ENCODE measurements around the gene CYSRT1. TPM values are rescaled to one million over a fixed set of nuclear protein-coding genes. Genes with fewer than 3 reads are reported as not detected.

Gene CYSRT1
- total RNA-seq, 2 experiments from 2014 or later: 1.7 to 2.9 TPM

DNA sequence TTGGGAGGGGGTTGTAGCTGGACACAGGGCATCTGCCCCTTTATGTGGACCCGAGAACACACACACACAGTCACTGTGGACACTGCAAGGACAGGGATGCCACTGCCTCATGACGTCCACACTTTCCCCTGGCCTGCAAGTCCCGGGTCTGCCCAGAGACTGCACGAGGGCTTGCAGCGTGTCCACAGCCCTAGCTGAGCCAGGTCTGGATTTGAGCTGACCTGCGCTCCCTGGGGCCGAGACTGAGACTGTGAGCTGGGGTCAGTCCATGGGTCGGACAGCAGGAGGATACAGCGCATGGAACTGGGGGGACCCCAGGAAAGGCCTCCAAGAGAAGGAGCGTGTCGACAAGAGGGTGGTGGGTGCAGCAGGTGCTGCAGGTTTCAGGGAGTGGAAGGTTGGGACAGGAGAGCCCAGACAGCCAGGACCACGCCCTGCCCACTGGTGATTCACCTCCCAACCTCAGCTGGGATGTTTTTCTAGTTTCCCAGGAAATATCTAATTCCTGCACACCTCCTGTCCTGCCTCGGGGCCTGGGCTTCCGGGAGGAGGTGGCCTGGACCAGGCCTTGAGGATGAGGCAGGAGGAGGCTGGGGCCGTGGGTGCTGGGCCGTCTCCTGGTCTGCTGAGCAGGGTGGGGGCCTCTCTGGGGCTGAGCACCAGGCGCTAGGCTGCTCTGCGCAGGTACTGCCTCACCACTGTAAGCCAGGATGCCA lies 1.5 kb downstream of the CYSRT1 start:
- no peak for TF ChIP-seq EZH2phosphoT487 (IDR thresholded peaks at IDR 0.05; ENCODE audit: borderline replicate concordance, low read depth, low read length)
- TF ChIP-seq, protein P1, sequence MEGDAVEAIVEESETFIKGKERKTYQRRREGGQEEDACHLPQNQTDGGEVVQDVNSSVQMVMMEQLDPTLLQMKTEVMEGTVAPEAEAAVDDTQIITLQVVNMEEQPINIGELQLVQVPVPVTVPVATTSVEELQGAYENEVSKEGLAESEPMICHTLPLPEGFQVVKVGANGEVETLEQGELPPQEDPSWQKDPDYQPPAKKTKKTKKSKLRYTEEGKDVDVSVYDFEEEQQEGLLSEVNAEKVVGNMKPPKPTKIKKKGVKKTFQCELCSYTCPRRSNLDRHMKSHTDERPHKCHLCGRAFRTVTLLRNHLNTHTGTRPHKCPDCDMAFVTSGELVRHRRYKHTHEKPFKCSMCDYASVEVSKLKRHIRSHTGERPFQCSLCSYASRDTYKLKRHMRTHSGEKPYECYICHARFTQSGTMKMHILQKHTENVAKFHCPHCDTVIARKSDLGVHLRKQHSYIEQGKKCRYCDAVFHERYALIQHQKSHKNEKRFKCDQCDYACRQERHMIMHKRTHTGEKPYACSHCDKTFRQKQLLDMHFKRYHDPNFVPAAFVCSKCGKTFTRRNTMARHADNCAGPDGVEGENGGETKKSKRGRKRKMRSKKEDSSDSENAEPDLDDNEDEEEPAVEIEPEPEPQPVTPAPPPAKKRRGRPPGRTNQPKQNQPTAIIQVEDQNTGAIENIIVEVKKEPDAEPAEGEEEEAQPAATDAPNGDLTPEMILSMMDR (conservative IDR thresholded peaks at IDR 0.05; ENCODE audit: low read length): no peak
- Histone ChIP-seq H3K27ac (ENCODE audit: low read depth, low read length, poor library complexity, severe bottlenecking) (no peak overlapping the region), H3K36me3 (ENCODE audit: insufficient read depth, low read length) (no peaks in the 10 kb centered on the region), H3K4me1 (ENCODE audit: insufficient read depth, low read length, poor library complexity, severe bottlenecking) (peaks cover 25% of the 10 kb centered on the region), H2AFZ (ENCODE audit: low read length) (no peak overlapping the region), H3K9me3 (ENCODE audit: low read length) (no peaks in the 10 kb centered on the region), H3K79me2 (ENCODE audit: insufficient read depth, low read depth, low read length) (no peaks in the 10 kb centered on the region), H3K9me2 (ENCODE audit: insufficient read depth, low read length) (no peaks in the 10 kb centered on the region), H3K4me2 (ENCODE audit: low read length) (no peak overlapping the region), H3K4me3 (ENCODE audit: low read depth, low read length, poor library complexity, severe bottlenecking) (no peak overlapping the region), H4K20me1 (ENCODE audit: insufficient read depth, low read length) (no peaks in the 10 kb centered on the region)
- intact Hi-C loops (cut with micrococcal nuclease; ENCODE audit: unreplicated experiment): loop anchor here (1.0 to 2.0 kb wide), 4 partner anchors 26 to 180 kb away; partner anchors contain the start of genes NPDC1 and TPRN
- DNase-seq (ENCODE audit: low spot score): no peak
- BruUV-seq (replicated peaks): no TSS peak
- CTCF ChIA-PET (ENCODE audit: unreplicated experiment): interaction anchor here (0.6 kb wide), 1 partner anchor 33 kb away, joined by 3 read pairs; no protein-coding TSS in a partner anchor
- POLR2A ChIA-PET: no interaction called here

DNA sequence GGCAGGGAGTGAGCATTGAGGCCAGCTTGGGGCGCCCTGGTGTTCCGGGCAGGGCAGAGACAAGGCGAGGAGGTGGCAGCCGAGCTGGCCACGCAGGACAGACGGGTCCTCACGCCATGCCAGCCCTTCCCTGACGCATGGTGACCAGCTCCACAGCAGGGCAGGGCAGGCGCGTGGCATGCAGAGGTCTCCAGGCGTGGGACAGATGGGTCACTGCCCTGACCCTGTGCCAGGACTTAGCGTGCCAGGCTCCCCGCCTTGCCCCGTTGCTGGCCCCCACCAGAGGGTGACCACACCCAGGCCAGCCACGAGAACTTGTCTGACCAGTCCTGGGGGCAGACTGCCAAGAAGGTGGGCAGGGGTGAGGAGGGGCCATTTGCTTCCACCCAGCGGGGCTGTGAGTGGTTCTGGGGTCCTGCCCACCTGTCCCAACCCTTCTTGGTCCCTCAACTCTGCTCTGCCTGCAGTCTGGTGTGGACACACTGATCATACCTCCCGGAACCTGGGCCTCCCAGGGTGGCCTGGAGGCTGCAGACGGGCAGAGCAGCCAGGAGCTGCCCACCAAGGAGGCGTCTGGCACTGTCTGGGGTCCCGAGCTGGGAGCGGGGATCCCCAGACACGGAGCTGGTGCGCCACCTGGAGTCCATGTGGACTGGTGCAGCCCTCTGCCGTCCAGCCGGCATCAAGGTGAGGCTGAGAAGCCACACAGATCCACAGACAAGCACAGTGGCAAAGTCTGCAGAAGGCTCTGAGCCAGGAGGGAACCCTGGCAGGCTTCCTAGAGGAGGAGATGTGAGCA lies 2.3 kb downstream of the CYSRT1 start, which contains the start of gene RNF224:
Gene RNF224 (plus strand): TSS at position 449 of the 799 bp plus-strand sequence. CDS start 834 bp downstream, outside the sequence.
- BruUV-seq (replicated peaks): no TSS peak
- H3K4me1 ChIP-seq (ENCODE audit: insufficient read depth, low read length, poor library complexity, severe bottlenecking): peaks cover 21% of the 10 kb centered on the region
- peak; percentile 90 for DNase-seq (ENCODE audit: low spot score)
- no peaks in the 10 kb centered on the region for H3K79me2 ChIP-seq (ENCODE audit: insufficient read depth, low read depth, low read length)
- no peak within 1 kb of the TSS for H2AFZ ChIP-seq (ENCODE audit: low read length)
- no peak within 1 kb of the TSS for H3K4me2 ChIP-seq (ENCODE audit: low read length)
- H3K9me2 ChIP-seq (ENCODE audit: insufficient read depth, low read length): no peaks in the 10 kb centered on the region
- no peaks in the 10 kb centered on the region for H4K20me1 ChIP-seq (ENCODE audit: insufficient read depth, low read length)
- H3K36me3 ChIP-seq (ENCODE audit: insufficient read depth, low read length): no peaks in the 10 kb centered on the region
- no peaks in the 10 kb centered on the region for H3K9me3 ChIP-seq (ENCODE audit: low read length)
- CTCF ChIA-PET (ENCODE audit: unreplicated experiment): interaction anchor here (0.6 kb wide), 1 partner anchor 34 kb away, joined by 3 read pairs; no protein-coding TSS in a partner anchor
- no peak within 1 kb of the TSS for H3K27ac ChIP-seq (ENCODE audit: low read depth, low read length, poor library complexity, severe bottlenecking)
- H3K4me3 ChIP-seq (ENCODE audit: low read depth, low read length, poor library complexity, severe bottlenecking): no peak within 1 kb of the TSS
- intact Hi-C loops (cut with micrococcal nuclease; ENCODE audit: unreplicated experiment): loop anchor here (1.0 to 2.0 kb wide), 4 partner anchors 27 to 181 kb away; partner anchors contain the start of genes NPDC1 and TPRN
- POLR2A ChIA-PET: interaction anchor here (0.6 kb wide), 2 partner anchors 77 to 109 kb away, joined by 5 read pairs; no protein-coding TSS in a partner anchor
- no peak for TF ChIP-seq EZH2phosphoT487 (IDR thresholded peaks at IDR 0.05; ENCODE audit: borderline replicate concordance, low read depth, low read length)
- TF ChIP-seq, protein P1 (conservative IDR thresholded peaks at IDR 0.05; ENCODE audit: low read length): peak; percentile 96

Measured in OCI-LY7 (cell line).